Liver (tissue), 3 donors: ENCODE results near the gene MRTFB.

Experiments
- CTCF ChIP-seq: fragments of 150-350 bp; IDR thresholded peaks from 2 replicates; pipeline ENCODE4 v1.5.1; 2017; ENCODE audit warnings: improper control_type of control experiment, low read depth, low read length; ENCODE audit not compliant: missing input control
- EGR1 ChIP-seq, 2 donors: IDR thresholded peaks; 2 replicates each; pipeline ENCODE4 v1.6.1; 2016 to 2018; ENCODE audit warnings: antibody characterized with exemption in 2 of 2, low read depth in 2 of 2
- FOXA1 ChIP-seq: IDR thresholded peaks from 2 replicates; pipeline ENCODE4 v1.6.1; 2016; ENCODE audit warnings: antibody characterized with exemption
- GABPA ChIP-seq, 2 donors: IDR thresholded peaks in 1 of 2; conservative IDR thresholded peaks in 1 of 2; 2 replicates each; pipeline ENCODE4 v1.6.1; 2016; ENCODE audit warnings: antibody characterized with exemption in 2 of 2, mild to moderate bottlenecking in 1 of 2, moderate library complexity in 1 of 2
- JUND ChIP-seq, 2 donors: IDR thresholded peaks; 2 replicates each; pipeline ENCODE4 v1.6.1; 2016; ENCODE audit warnings: antibody characterized with exemption in 2 of 2
- MAX ChIP-seq: IDR thresholded peaks from 2 replicates; pipeline ENCODE4 v1.6.1; 2016; ENCODE audit warnings: antibody characterized with exemption
- RAD21 ChIP-seq, 2 donors: IDR thresholded peaks; 2 replicates each; pipeline ENCODE4 v1.6.1; 2016; ENCODE audit warnings: antibody characterized with exemption in 2 of 2, mild to moderate bottlenecking in 2 of 2
- REST ChIP-seq: IDR thresholded peaks from 2 replicates; pipeline ENCODE4 v1.6.1; 2016; ENCODE audit warnings: antibody characterized with exemption, mild to moderate bottlenecking
- RXRA ChIP-seq, 2 donors: IDR thresholded peaks; 2 replicates each; pipeline ENCODE4 v1.6.1; 2017 to 2018; ENCODE audit warnings: antibody characterized with exemption in 2 of 2, mild to moderate bottlenecking in 1 of 2
- SP1 ChIP-seq: IDR thresholded peaks from 2 replicates; pipeline ENCODE4 v1.6.1; 2018; ENCODE audit warnings: antibody characterized with exemption, mild to moderate bottlenecking
- TAF1 ChIP-seq: conservative IDR thresholded peaks from 2 replicates; pipeline ENCODE4 v1.6.1; 2016; ENCODE audit warnings: antibody characterized with exemption, mild to moderate bottlenecking
- YY1 ChIP-seq: IDR thresholded peaks from 2 replicates; pipeline ENCODE4 v1.6.1; 2016; ENCODE audit warnings: antibody characterized with exemption, mild to moderate bottlenecking
- ZBTB33 ChIP-seq: IDR thresholded peaks from 2 replicates; pipeline ENCODE4 v1.6.1; 2016; ENCODE audit warnings: antibody characterized with exemption
- donor health status: healthy.
- donor health status: healthy.

- TF ChIP-seq RAD21 (IDR thresholded peaks at IDR 0.05) (no peak), CTCF (no peak), JUND (IDR thresholded peaks at IDR 0.05) (no peak), RXRA (IDR thresholded peaks at IDR 0.05) (no peak), YY1 (no peak), MAX (no peak), FOXA1 (no peak), REST (no peak), SP1 (no peak), TAF1 (no peak), EGR1 (IDR thresholded peaks at IDR 0.05; ENCODE audit: low read depth in 2 of 2) (no peak), ZBTB33 (no peak), GABPA (IDR thresholded peaks at IDR 0.05 in 1 of 2, conservative IDR thresholded peaks at IDR 0.05 in 1 of 2) (no peak)
Measured at GRCh38 chr16:14129502-14129901, 58.4 kb downstream of the MRTFB start.
